ENCODE measurements around the gene TRIM60.
"Not testable (repeated sequence)": the region's sequence is repeated elsewhere in the genome, so short reads cannot be mapped to it uniquely, and the experiment has no call there.

DNA sequence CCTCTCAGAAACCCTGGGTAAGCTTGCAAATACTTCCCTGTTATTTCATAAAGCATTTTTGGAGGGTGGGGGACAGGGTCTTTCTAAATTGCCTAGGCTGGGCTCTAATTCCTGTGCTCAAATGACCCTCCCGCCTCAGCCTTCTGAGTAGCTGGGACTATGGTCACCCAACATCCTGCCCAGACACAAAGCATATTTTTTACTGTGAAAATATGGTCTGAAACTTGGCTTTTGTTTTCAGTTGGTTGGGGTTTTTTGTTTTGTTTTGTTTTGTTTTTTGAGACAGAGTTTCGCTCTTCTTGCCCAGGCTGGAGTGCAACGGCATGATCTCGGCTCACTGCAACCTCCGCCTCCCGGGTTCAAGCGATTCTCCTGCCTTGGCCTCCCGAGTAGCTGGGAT lies 6.0 kb upstream of the TRIM60 start:
- TF ChIP-seq FOSL2 (CRISPR knock-in tag; IDR thresholded peaks at IDR 0.05); CTCF (CRISPR knock-in tag; IDR thresholded peaks at IDR 0.05); ARID2 (CRISPR knock-in tag; IDR thresholded peaks at IDR 0.05; ENCODE audit: borderline replicate concordance); ELK4 (CRISPR knock-in tag; IDR thresholded peaks at IDR 0.05; ENCODE audit: borderline replicate concordance); IRF2 (CRISPR knock-in tag; IDR thresholded peaks at IDR 0.05); ZBTB40 (IDR thresholded peaks at IDR 0.05); ZBTB40 (CRISPR knock-in tag; IDR thresholded peaks at IDR 0.05); ZNF253 (CRISPR knock-in tag; IDR thresholded peaks at IDR 0.05; ENCODE audit: borderline replicate concordance); POLR2AphosphoS5 (IDR thresholded peaks at IDR 0.05; ENCODE audit: low read depth, low read length); KDM1A (CRISPR knock-in tag; IDR thresholded peaks at IDR 0.05): not testable (repeated sequence)
- TF ChIP-seq, protein P1, sequence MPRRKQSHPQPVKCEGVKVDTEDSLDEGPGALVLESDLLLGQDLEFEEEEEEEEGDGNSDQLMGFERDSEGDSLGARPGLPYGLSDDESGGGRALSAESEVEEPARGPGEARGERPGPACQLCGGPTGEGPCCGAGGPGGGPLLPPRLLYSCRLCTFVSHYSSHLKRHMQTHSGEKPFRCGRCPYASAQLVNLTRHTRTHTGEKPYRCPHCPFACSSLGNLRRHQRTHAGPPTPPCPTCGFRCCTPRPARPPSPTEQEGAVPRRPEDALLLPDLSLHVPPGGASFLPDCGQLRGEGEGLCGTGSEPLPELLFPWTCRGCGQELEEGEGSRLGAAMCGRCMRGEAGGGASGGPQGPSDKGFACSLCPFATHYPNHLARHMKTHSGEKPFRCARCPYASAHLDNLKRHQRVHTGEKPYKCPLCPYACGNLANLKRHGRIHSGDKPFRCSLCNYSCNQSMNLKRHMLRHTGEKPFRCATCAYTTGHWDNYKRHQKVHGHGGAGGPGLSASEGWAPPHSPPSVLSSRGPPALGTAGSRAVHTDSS (CRISPR knock-in tag; conservative IDR thresholded peaks at IDR 0.05) = not testable (repeated sequence)
